Fibroblast of skin of back (primary cell): ENCODE results near the gene TTC5.
"Not testable (repeated sequence)": the region's sequence is repeated elsewhere in the genome, so short reads cannot be mapped to it uniquely, and the experiment has no call there.

ENCODE experiments used
- DNase-seq: peaks from one replicate; pipeline ENCODE4 v3.0.0-alpha.2; 2013

The TTC5 gene

GRCh38 chr14:20302042-20302755, 3.6 kb downstream of the TTC5 start:
- DNase-seq, result peak; percentile 66

- no peak for DNase-seq
These were observed 10.7 kb downstream of the TTC5 start for GRCh38 chr14:20295067-20295466.

- DNase-seq, result no peak
These were observed 11.1 kb downstream of the TTC5 start for GRCh38 chr14:20294636-20295035.

GRCh38 chr14:20281998-20282397, 23.8 kb downstream of the TTC5 start:
- DNase-seq, result not testable (repeated sequence)

GRCh38 chr14:20280265-20280664, 25.5 kb downstream of the TTC5 start:
- DNase-seq, result not testable (repeated sequence)

GRCh38 chr14:20278414-20278813, 27.3 kb downstream of the TTC5 start:
- DNase-seq, result peak; percentile 12

- no peak for DNase-seq
These were observed 28.3 kb downstream of the TTC5 start for GRCh38 chr14:20277409-20277808.

- no peak for DNase-seq
These were observed 31.7 kb downstream of the TTC5 start for GRCh38 chr14:20274062-20274461.

- DNase-seq, result not testable (repeated sequence)
These were observed 41.4 kb downstream of the TTC5 start for GRCh38 chr14:20264361-20264760.

GRCh38 chr14:20262642-20263128, 43.1 kb downstream of the TTC5 start:
- DNase-seq, result peak; percentile 34

GRCh38 chr14:20247646-20248246, 58.0 kb downstream of the TTC5 start:
- no peak for DNase-seq
